ENCODE data around the gene DIAPH3.

GRCh38 chr13:59834801-59835200 is 328.9 kb downstream of the DIAPH3 start:
- no peak for TF ChIP-seq EP300 (IDR thresholded peaks at IDR 0.05)
- TF ChIP-seq CTCF (IDR thresholded peaks at IDR 0.05): no peak

Measured in sigmoid colon (tissue), 4 donors.